ENCODE data around the gene HERPUD2. TPM values are rescaled to one million over a fixed set of nuclear protein-coding genes. Genes with fewer than 3 reads are reported as not detected.

HERPUD2 gene
- total and polyA plus RNA-seq, 2 donors (not counting 1 experiment from before 2014, with no cell fraction given): 32.5 to 49.4 TPM

DNA sequence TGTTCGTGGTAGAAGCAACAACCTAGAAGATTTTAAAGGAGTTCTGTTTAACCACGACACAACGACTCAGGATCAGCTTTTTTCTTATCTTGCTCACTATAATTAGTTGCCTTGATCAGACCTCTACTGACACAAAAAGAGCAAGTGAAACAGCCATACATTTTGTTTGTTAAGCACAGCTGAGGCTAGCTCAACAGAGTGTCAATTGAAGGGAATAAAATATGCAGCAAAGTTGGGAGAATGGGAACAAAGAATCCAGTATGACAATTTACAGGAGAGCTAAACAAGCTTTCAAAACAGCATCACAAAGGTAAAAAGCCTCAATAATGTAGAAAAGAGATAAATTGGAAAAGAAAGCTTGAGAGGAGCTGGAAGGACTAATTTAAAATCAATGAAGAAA lies 40.5 kb upstream of the HERPUD2 start:
- no peaks in the 10 kb centered on the region for H3K36me3 ChIP-seq (ENCODE audit: control insufficient read depth, insufficient read depth, low read length)
- DNase-seq (ENCODE audit: low read depth in 2 of 2): no peak
- no peak overlapping the region for H2AFZ ChIP-seq (ENCODE audit: low read length)
- no peaks in the 10 kb centered on the region for H3K9me3 ChIP-seq (ENCODE audit: control insufficient read depth, insufficient read depth, low read depth, low read length)
- H3K4me3 ChIP-seq (replicated peaks in 1 of 4; ENCODE audit: control extremely low read depth in 1 of 4, insufficient read depth in 1 of 4, low read depth in 3 of 4, low read length in 4 of 4): no peak overlapping the region
- H3K27ac ChIP-seq (ENCODE audit: insufficient read depth, low read length): no peak overlapping the region
- no peaks in the 10 kb centered on the region for H3K79me2 ChIP-seq (ENCODE audit: control insufficient read depth, insufficient read depth, low read length)
- H4K20me1 ChIP-seq (ENCODE audit: control insufficient read depth, extremely low read depth, insufficient read depth, low read length): no peaks in the 10 kb centered on the region
- no peak overlapping the region for H3K9ac ChIP-seq (ENCODE audit: insufficient read depth, low read length)
- TF ChIP-seq EZH2 (IDR thresholded peaks at IDR 0.05; ENCODE audit: low read length, missing control alignments): no peak
- TF ChIP-seq CTCF (conservative IDR thresholded peaks at IDR 0.05 in 1 of 2, IDR thresholded peaks at IDR 0.05 in 1 of 2; ENCODE audit: low read depth in 1 of 2, low read length in 2 of 2): no peak
- no peaks in the 10 kb centered on the region for H3K4me1 ChIP-seq (ENCODE audit: control insufficient read depth, extremely low read depth, insufficient read depth, low read length)
- peaks cover 3% of the 10 kb centered on the region for H3K27me3 ChIP-seq (ENCODE audit: control insufficient read depth, insufficient read depth, low read length)
- no peak overlapping the region for H3K4me2 ChIP-seq (ENCODE audit: extremely low read depth, insufficient read depth, low read length)

DNA sequence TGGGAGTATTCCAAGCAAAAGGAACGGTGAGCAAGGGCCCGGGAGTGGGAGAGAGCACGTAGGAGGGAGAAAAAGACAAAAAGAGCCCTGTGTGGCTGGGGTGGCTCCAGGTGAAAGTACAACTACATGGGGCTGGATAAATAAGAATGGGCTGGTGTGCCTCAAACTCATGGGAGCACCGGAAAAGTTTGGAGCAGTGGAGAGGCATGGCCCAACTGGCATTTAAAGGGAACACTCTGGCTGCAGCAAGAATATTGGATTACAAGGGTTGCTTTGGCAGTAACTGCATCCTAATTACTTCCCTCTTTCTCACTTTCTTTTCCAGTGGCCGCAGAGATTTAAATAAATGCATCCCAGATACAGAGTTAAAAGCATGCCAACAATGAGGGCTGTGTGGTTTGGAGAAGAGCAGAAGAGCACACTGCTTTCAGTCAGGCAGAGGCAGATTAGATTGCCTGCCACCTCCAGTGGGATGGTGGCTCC lies 39.1 kb upstream of the HERPUD2 start:
- TF ChIP-seq EZH2 (IDR thresholded peaks at IDR 0.05; ENCODE audit: low read length, missing control alignments) (no peak), CTCF (conservative IDR thresholded peaks at IDR 0.05 in 1 of 2, IDR thresholded peaks at IDR 0.05 in 1 of 2; ENCODE audit: low read depth in 1 of 2, low read length in 2 of 2) (no peak)
- H3K4me3 ChIP-seq (replicated peaks in 1 of 4; ENCODE audit: control extremely low read depth in 1 of 4, insufficient read depth in 1 of 4, low read depth in 3 of 4, low read length in 4 of 4): no peak overlapping the region
- H2AFZ ChIP-seq (ENCODE audit: low read length): no peak overlapping the region
- no peaks in the 10 kb centered on the region for H3K36me3 ChIP-seq (ENCODE audit: control insufficient read depth, insufficient read depth, low read length)
- DNase-seq (ENCODE audit: low read depth in 2 of 2): no peak
- H3K27ac ChIP-seq (ENCODE audit: insufficient read depth, low read length): no peak overlapping the region
- H4K20me1 ChIP-seq (ENCODE audit: control insufficient read depth, extremely low read depth, insufficient read depth, low read length): no peaks in the 10 kb centered on the region
- no peak overlapping the region for H3K4me2 ChIP-seq (ENCODE audit: extremely low read depth, insufficient read depth, low read length)
- no peaks in the 10 kb centered on the region for H3K9me3 ChIP-seq (ENCODE audit: control insufficient read depth, insufficient read depth, low read depth, low read length)
- no peaks in the 10 kb centered on the region for H3K4me1 ChIP-seq (ENCODE audit: control insufficient read depth, extremely low read depth, insufficient read depth, low read length)
- H3K27me3 ChIP-seq (ENCODE audit: control insufficient read depth, insufficient read depth, low read length): peaks cover 3% of the 10 kb centered on the region
- H3K9ac ChIP-seq (ENCODE audit: insufficient read depth, low read length): no peak overlapping the region
- no peaks in the 10 kb centered on the region for H3K79me2 ChIP-seq (ENCODE audit: control insufficient read depth, insufficient read depth, low read length)

DNA sequence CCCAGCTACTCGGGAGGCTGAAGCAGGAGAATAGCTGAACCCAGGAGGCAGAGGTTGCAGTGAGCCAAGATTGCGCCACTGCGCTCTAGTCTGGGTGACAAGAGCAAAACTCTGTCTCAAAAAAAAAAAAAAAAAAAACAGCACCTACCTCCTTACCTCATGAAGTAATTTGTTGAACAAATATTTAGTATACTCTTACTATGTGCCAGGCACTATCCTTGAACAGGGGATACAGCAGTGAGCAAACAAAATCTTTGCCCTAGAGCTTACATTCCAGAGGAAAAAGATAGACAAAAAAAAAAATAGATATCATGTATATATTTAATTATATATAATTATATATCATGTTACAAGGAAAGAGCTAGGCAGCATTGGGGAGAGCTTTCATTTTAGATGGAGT lies 36.4 kb upstream of the HERPUD2 start:
- Histone ChIP-seq H3K4me2 (ENCODE audit: extremely low read depth, insufficient read depth, low read length) (no peak overlapping the region), H3K4me3 (replicated peaks in 1 of 4; ENCODE audit: control extremely low read depth in 1 of 4, insufficient read depth in 1 of 4, low read depth in 3 of 4, low read length in 4 of 4) (no peak overlapping the region), H3K27ac (ENCODE audit: insufficient read depth, low read length) (no peak overlapping the region), H2AFZ (ENCODE audit: low read length) (no peak overlapping the region), H3K4me1 (ENCODE audit: control insufficient read depth, extremely low read depth, insufficient read depth, low read length) (no peaks in the 10 kb centered on the region), H4K20me1 (ENCODE audit: control insufficient read depth, extremely low read depth, insufficient read depth, low read length) (no peaks in the 10 kb centered on the region), H3K79me2 (ENCODE audit: control insufficient read depth, insufficient read depth, low read length) (no peaks in the 10 kb centered on the region), H3K9me3 (ENCODE audit: control insufficient read depth, insufficient read depth, low read depth, low read length) (no peaks in the 10 kb centered on the region), H3K36me3 (ENCODE audit: control insufficient read depth, insufficient read depth, low read length) (no peaks in the 10 kb centered on the region), H3K27me3 (ENCODE audit: control insufficient read depth, insufficient read depth, low read length) (peaks cover 5% of the 10 kb centered on the region), H3K9ac (ENCODE audit: insufficient read depth, low read length) (no peak overlapping the region)
- DNase-seq (ENCODE audit: low read depth in 2 of 2): no peak
- no peak for TF ChIP-seq CTCF (conservative IDR thresholded peaks at IDR 0.05 in 1 of 2, IDR thresholded peaks at IDR 0.05 in 1 of 2; ENCODE audit: low read depth in 1 of 2, low read length in 2 of 2)
- TF ChIP-seq EZH2 (IDR thresholded peaks at IDR 0.05; ENCODE audit: low read length, missing control alignments): no peak
